ENCODE results near the gene XXYLT1.

Gene XXYLT1

DNA sequence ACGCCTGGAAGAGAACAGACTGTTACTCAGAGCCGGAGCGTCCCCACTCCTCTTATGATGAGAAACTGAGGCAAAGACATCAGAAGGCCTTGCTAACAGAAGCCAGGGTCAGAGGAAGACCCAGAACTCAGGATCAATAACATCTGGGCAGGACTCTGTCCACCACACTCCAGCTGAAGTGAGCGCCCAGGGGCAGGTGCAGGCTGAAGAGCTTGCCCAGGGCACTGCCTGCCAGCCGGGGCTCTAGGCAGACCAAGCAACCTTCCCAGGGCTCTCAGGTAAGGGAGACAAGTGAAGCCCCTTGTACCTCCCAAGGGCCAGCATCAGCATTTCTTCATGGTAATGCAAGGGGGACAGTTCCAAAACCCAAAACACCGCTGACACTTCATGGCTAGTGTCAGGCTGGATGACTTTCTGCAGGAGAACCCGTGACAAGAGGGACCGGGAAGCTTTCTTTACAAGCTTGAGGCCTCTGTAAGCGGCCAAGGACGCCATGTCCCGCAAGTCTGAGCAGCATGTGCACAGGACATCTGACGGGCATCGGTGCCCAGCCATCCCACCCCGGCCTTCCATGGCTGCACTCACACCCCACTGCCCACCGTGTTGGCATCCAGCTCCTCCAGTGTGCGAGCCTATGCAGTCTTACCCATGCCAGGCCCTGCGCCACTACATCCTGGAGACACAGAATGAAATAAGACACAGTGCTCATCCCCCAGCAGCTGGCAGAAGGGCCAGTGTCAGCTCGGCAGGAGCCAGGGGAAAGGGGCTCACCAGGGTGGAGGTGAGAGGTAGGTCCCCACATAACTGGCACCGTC is 14.1 kb downstream of the XXYLT1 start:
- no peak for ATAC-seq
- TF ChIP-seq PPARA (CRISPR knock-in tag; IDR thresholded peaks at IDR 0.05; ENCODE audit: borderline replicate concordance) (no peak), RARB (CRISPR knock-in tag; IDR thresholded peaks at IDR 0.05) (no peak), OSR1 (CRISPR knock-in tag; IDR thresholded peaks at IDR 0.05) (no peak), TOX (CRISPR knock-in tag; IDR thresholded peaks at IDR 0.05; ENCODE audit: borderline replicate concordance) (no peak), ZNF8 (CRISPR knock-in tag; IDR thresholded peaks at IDR 0.05) (no peak), TCF4 (CRISPR knock-in tag; IDR thresholded peaks at IDR 0.05; ENCODE audit: borderline replicate concordance) (no peak), CSDC2 (CRISPR knock-in tag; IDR thresholded peaks at IDR 0.05) (no peak), ZFP3 (CRISPR knock-in tag; IDR thresholded peaks at IDR 0.05) (no peak), ZNF565 (CRISPR knock-in tag; conservative IDR thresholded peaks at IDR 0.05; ENCODE audit: low read depth) (no peak), ZC3H10 (CRISPR knock-in tag; IDR thresholded peaks at IDR 0.05) (no peak)
- TF ChIP-seq, protein P1, sequence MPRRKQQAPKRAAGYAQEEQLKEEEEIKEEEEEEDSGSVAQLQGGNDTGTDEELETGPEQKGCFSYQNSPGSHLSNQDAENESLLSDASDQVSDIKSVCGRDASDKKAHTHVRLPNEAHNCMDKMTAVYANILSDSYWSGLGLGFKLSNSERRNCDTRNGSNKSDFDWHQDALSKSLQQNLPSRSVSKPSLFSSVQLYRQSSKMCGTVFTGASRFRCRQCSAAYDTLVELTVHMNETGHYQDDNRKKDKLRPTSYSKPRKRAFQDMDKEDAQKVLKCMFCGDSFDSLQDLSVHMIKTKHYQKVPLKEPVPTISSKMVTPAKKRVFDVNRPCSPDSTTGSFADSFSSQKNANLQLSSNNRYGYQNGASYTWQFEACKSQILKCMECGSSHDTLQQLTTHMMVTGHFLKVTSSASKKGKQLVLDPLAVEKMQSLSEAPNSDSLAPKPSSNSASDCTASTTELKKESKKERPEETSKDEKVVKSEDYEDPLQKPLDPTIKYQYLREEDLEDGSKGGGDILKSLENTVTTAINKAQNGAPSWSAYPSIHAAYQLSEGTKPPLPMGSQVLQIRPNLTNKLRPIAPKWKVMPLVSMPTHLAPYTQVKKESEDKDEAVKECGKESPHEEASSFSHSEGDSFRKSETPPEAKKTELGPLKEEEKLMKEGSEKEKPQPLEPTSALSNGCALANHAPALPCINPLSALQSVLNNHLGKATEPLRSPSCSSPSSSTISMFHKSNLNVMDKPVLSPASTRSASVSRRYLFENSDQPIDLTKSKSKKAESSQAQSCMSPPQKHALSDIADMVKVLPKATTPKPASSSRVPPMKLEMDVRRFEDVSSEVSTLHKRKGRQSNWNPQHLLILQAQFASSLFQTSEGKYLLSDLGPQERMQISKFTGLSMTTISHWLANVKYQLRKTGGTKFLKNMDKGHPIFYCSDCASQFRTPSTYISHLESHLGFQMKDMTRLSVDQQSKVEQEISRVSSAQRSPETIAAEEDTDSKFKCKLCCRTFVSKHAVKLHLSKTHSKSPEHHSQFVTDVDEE (CRISPR knock-in tag; IDR thresholded peaks at IDR 0.05): no peak
- TF ChIP-seq, protein P2, sequence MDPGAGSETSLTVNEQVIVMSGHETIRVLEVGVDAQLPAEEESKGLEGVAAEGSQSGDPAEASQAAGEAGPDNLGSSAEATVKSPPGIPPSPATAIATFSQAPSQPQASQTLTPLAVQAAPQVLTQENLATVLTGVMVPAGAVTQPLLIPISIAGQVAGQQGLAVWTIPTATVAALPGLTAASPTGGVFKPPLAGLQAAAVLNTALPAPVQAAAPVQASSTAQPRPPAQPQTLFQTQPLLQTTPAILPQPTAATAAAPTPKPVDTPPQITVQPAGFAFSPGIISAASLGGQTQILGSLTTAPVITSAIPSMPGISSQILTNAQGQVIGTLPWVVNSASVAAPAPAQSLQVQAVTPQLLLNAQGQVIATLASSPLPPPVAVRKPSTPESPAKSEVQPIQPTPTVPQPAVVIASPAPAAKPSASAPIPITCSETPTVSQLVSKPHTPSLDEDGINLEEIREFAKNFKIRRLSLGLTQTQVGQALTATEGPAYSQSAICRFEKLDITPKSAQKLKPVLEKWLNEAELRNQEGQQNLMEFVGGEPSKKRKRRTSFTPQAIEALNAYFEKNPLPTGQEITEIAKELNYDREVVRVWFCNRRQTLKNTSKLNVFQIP (CRISPR knock-in tag; IDR thresholded peaks at IDR 0.05; ENCODE audit: borderline replicate concordance, low read depth): no peak
- TF ChIP-seq, protein P3, sequence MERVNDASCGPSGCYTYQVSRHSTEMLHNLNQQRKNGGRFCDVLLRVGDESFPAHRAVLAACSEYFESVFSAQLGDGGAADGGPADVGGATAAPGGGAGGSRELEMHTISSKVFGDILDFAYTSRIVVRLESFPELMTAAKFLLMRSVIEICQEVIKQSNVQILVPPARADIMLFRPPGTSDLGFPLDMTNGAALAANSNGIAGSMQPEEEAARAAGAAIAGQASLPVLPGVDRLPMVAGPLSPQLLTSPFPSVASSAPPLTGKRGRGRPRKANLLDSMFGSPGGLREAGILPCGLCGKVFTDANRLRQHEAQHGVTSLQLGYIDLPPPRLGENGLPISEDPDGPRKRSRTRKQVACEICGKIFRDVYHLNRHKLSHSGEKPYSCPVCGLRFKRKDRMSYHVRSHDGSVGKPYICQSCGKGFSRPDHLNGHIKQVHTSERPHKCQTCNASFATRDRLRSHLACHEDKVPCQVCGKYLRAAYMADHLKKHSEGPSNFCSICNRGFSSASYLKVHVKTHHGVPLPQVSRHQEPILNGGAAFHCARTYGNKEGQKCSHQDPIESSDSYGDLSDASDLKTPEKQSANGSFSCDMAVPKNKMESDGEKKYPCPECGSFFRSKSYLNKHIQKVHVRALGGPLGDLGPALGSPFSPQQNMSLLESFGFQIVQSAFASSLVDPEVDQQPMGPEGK (CRISPR knock-in tag; IDR thresholded peaks at IDR 0.05; ENCODE audit: borderline replicate concordance): no peak

DNA sequence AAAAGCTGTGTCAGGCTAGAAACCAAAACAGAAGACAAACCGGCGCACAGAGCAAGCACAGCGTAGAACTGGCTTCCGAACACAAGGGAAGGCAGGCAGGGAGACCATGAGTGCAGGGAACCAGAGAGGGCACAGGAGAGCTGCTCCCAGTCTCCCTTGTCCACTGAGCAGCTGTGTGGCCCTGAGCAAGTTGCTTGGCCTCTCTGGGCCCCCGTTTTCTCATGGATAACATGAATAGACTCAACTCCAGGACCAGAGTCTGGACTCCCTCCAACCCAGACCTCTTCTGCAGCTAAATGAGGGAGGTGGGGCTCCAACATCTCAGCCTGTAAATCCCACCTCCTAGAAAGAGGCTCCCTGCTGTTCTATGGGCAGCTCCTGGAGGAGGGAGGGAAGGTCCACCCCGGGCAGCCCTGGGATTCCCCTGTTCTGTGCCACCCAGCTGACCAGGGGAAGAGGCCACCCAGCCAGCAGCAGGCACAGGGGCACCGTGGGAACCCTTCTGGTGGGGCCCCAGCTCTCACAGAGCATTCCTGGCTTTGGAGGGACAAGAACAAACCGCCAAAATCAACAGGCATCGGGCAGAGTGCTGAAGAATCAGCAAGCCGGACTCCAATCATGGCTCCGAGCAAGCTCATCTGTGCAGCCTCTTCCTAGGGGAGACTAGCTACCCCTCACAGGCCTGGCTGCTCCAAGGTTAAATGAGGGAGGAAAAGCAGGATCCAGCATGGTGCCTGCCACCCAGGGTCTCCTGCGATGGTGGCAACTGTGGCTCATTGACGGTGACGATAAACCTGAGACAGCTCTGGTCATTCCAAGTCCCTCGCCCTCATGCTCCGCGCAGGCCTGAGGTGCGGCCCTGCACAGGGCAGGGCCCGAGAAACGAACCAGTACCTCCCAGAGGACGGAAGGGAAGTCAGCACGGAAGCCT is 15.1 kb downstream of the XXYLT1 start:
- TF ChIP-seq, protein P4, sequence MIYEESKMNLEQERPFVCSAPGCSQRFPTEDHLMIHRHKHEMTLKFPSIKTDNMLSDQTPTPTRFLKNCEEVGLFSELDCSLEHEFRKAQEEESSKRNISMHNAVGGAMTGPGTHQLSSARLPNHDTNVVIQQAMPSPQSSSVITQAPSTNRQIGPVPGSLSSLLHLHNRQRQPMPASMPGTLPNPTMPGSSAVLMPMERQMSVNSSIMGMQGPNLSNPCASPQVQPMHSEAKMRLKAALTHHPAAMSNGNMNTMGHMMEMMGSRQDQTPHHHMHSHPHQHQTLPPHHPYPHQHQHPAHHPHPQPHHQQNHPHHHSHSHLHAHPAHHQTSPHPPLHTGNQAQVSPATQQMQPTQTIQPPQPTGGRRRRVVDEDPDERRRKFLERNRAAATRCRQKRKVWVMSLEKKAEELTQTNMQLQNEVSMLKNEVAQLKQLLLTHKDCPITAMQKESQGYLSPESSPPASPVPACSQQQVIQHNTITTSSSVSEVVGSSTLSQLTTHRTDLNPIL (CRISPR knock-in tag; IDR thresholded peaks at IDR 0.05; ENCODE audit: low read depth): no peak
- TF ChIP-seq ESRRG (CRISPR knock-in tag; IDR thresholded peaks at IDR 0.05) (no peak), OSR1 (CRISPR knock-in tag; IDR thresholded peaks at IDR 0.05) (no peak), GLIS3 (CRISPR knock-in tag; IDR thresholded peaks at IDR 0.05) (no peak), RARB (CRISPR knock-in tag; IDR thresholded peaks at IDR 0.05) (no peak), CSDC2 (CRISPR knock-in tag; IDR thresholded peaks at IDR 0.05) (no peak), ZFP30 (CRISPR knock-in tag; IDR thresholded peaks at IDR 0.05) (no peak), ISL1 (CRISPR knock-in tag; IDR thresholded peaks at IDR 0.05) (no peak)
- TF ChIP-seq, protein P5, sequence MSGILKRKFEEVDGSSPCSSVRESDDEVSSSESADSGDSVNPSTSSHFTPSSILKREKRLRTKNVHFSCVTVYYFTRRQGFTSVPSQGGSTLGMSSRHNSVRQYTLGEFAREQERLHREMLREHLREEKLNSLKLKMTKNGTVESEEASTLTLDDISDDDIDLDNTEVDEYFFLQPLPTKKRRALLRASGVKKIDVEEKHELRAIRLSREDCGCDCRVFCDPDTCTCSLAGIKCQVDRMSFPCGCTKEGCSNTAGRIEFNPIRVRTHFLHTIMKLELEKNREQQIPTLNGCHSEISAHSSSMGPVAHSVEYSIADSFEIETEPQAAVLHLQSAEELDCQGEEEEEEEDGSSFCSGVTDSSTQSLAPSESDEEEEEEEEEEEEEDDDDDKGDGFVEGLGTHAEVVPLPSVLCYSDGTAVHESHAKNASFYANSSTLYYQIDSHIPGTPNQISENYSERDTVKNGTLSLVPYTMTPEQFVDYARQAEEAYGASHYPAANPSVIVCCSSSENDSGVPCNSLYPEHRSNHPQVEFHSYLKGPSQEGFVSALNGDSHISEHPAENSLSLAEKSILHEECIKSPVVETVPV (CRISPR knock-in tag; IDR thresholded peaks at IDR 0.05): no peak

DNA sequence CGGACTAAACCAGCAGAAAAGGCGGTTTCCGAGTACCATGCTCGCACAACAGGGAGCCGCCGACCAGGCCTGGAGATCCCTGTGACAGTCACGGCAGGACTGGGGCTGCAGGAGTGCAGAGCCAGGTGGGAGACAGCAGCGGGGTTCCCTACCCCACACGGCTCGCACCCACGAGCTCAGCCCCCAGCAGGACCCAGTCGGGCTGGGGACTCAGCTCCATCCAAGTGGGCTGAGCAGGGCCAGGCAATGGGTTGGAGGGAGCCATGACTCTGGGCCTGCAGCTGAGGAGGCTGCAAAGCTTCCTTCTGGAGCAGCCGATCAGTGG is 15.8 kb downstream of the XXYLT1 start:
- ATAC-seq: no peak
- TF ChIP-seq, protein P4 (CRISPR knock-in tag; IDR thresholded peaks at IDR 0.05; ENCODE audit: low read depth): no peak
- no peak for TF ChIP-seq ZFP3 (CRISPR knock-in tag; IDR thresholded peaks at IDR 0.05)
- TF ChIP-seq PPARA (CRISPR knock-in tag; IDR thresholded peaks at IDR 0.05; ENCODE audit: borderline replicate concordance): no peak
- no peak for TF ChIP-seq ZNF565 (CRISPR knock-in tag; conservative IDR thresholded peaks at IDR 0.05; ENCODE audit: low read depth)
- TF ChIP-seq, protein P5 (CRISPR knock-in tag; IDR thresholded peaks at IDR 0.05): no peak
- TF ChIP-seq ZNF70 (CRISPR knock-in tag; IDR thresholded peaks at IDR 0.05): no peak
- no peak for TF ChIP-seq CSDC2 (CRISPR knock-in tag; IDR thresholded peaks at IDR 0.05)
- TF ChIP-seq TOX (CRISPR knock-in tag; IDR thresholded peaks at IDR 0.05; ENCODE audit: borderline replicate concordance): no peak
- no peak for TF ChIP-seq RARB (CRISPR knock-in tag; IDR thresholded peaks at IDR 0.05)
- TF ChIP-seq OSR1 (CRISPR knock-in tag; IDR thresholded peaks at IDR 0.05): no peak

More for the DNA sequence above, 15.1 kb downstream of the XXYLT1 start:
- no peak for ATAC-seq
